A673 (cell line): ENCODE results near the gene PPP3CB. TPM values are rescaled to one million over a fixed set of nuclear protein-coding genes. Genes with fewer than 3 reads are reported as not detected.

Experiments used
- BruUV-seq: library from RNA; stranded (reverse); fragments of 400-500 nt; replicated peaks from 2 replicates; lab custom pipeline; 2021; lab: Mats Ljungman, UMichigan
- CTCF ChIA-PET: fragments of 300-600 bp; sonication (Branson Sonifier 250); formaldehyde crosslinking; loops from one replicate; lab custom pipeline; 2022; ENCODE audit warnings: antibody characterized with exemption; lab: Charles Lee
- POLR2A ChIA-PET: fragments of 300-600 bp; sonication (Branson Sonifier 250); formaldehyde crosslinking; loops from one replicate; lab custom pipeline; 2022; ENCODE audit warnings: antibody characterized with exemption; ENCODE audit not compliant: low non-redundant PET; lab: Charles Lee
- DNase-seq: peaks from one replicate; pipeline ENCODE4 v3.0.0-alpha.2; 2015; ENCODE audit warnings: low spot score
- H3K27ac ChIP-seq: fragments of 200-600 bp; sonication (generic); 2 replicates; pipeline ENCODE4 v1.5.1; 2016; ENCODE audit warnings: mixed run types, low read depth, mild to moderate bottlenecking, mixed read lengths, antibody characterized with exemption, low read length; ENCODE audit not compliant: poor library complexity, severe bottlenecking
- H3K27me3 ChIP-seq: fragments of 200-600 bp; sonication (generic); replicated peaks from 2 replicates; pipeline ENCODE4 v1.6.1; 2017; ENCODE audit warnings: mixed run types, low read depth, mild to moderate bottlenecking, mixed read lengths, antibody characterized with exemption, low read length; ENCODE audit not compliant: insufficient read depth, poor library complexity
- H3K36me3 ChIP-seq: fragments of 200-600 bp; sonication (generic); 2 replicates; pipeline ENCODE4 v1.6.1; 2016; ENCODE audit warnings: mixed run types, mild to moderate bottlenecking, mixed read lengths, antibody characterized with exemption, low read length; ENCODE audit not compliant: insufficient read depth, poor library complexity, severe bottlenecking
- H3K4me1 ChIP-seq: fragments of 200-600 bp; sonication (generic); 2 replicates; pipeline ENCODE4 v1.6.1; 2017; ENCODE audit warnings: mixed run types, mild to moderate bottlenecking, mixed read lengths, antibody characterized with exemption, low read length; ENCODE audit not compliant: insufficient read depth, poor library complexity, severe bottlenecking
- H3K4me3 ChIP-seq: fragments of 200-600 bp; sonication (generic); 2 replicates; pipeline ENCODE4 v1.5.1; 2016; ENCODE audit warnings: low read depth, mixed run types, mild to moderate bottlenecking, mixed read lengths, low read length; ENCODE audit not compliant: poor library complexity, severe bottlenecking
- H3K9me3 ChIP-seq: fragments of 200-600 bp; sonication (generic); 2 replicates; pipeline ENCODE4 v1.6.1; 2016; ENCODE audit warnings: mixed run types, low read depth, mild to moderate bottlenecking, mixed read lengths, antibody characterized with exemption, low read length; ENCODE audit not compliant: poor library complexity, severe bottlenecking
- EZH2 ChIP-seq: fragments of 200-600 bp; sonication (generic); IDR thresholded peaks from 2 replicates; pipeline ENCODE4 v1.6.1; 2017; ENCODE audit warnings: borderline replicate concordance, low read depth, mild to moderate bottlenecking, mixed read lengths, antibody characterized with exemption, low read length; ENCODE audit not compliant: poor library complexity, severe bottlenecking
- intact Hi-C: fragments of 100-400 bp; cut with micrococcal nuclease; formaldehyde crosslinking; loops from one replicate; pipeline ENCODE4 v1.10.0; 2022; ENCODE audit not compliant: unreplicated experiment
- total RNA-seq: library from RNA; stranded (reverse); gene quantifications from 2 replicates; pipeline ENCODE4 v1.2.3, GENCODE V29; 2021
- TF ChIP-seq, protein P1 (sequence below): fragments of 300-800, 200-600 bp; sonication (generic); conservative IDR thresholded peaks from 2 replicates; pipeline ENCODE4 v1.5.1; 2017; ENCODE audit warnings: low read depth, mild to moderate bottlenecking, antibody characterized with exemption, low read length, moderate library complexity, mixed read lengths

Gene PPP3CB
- total RNA-seq, 1 experiment from 2014 or later: 60.2 TPM

DNA sequence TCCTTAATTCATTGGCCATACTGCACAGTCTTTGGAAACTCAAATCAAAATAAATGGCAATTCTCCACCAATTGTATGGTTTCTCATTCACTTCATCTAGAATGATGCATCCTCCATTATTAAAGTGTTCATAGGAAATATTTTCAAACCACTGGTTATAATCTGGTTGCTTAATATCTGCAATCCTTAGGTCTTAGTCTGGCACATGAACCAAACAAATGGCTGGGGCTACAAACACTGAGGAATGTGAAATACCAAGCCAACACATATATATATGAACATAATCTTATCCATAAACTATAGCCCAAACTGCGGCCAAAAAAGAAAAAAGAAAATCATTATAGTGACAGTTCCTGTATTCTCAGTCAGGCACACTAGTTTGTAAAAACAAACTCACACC is 56.8 kb downstream of the PPP3CB start:
- Histone ChIP-seq H3K9me3 (no peaks in the 10 kb centered on the region), H3K4me1 (no peaks in the 10 kb centered on the region), H3K4me3 (no peak overlapping the region), H3K27me3 (no peaks in the 10 kb centered on the region), H3K27ac (no peak overlapping the region), H3K36me3 (peaks cover 27% of the 10 kb centered on the region)
- BruUV-seq: no TSS peak
- POLR2A ChIA-PET: no interaction called here
- intact Hi-C loops: no loop called here
- no peak for TF ChIP-seq EZH2
- TF ChIP-seq, protein P1, sequence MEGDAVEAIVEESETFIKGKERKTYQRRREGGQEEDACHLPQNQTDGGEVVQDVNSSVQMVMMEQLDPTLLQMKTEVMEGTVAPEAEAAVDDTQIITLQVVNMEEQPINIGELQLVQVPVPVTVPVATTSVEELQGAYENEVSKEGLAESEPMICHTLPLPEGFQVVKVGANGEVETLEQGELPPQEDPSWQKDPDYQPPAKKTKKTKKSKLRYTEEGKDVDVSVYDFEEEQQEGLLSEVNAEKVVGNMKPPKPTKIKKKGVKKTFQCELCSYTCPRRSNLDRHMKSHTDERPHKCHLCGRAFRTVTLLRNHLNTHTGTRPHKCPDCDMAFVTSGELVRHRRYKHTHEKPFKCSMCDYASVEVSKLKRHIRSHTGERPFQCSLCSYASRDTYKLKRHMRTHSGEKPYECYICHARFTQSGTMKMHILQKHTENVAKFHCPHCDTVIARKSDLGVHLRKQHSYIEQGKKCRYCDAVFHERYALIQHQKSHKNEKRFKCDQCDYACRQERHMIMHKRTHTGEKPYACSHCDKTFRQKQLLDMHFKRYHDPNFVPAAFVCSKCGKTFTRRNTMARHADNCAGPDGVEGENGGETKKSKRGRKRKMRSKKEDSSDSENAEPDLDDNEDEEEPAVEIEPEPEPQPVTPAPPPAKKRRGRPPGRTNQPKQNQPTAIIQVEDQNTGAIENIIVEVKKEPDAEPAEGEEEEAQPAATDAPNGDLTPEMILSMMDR: no peak
- CTCF ChIA-PET: no interaction called here
- DNase-seq: no peak

DNA sequence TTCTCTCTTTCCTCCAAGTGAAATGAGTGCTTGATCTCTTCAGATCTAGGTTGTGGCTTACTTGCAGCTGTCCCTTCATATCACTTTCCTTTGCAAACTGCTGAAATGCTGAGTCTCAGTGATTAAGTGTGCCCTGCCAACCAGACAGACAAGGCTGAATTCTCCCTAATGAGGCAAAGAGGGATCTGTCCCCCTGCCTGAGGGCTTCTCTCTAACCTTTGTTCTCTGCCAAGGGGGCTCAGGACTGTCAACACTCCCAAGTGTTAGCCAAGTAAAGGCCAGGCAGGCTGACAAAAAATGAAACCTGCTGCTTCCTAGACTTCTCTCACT is 62.3 kb downstream of the PPP3CB start, which contains the start of gene MSS51:
TSS of gene MSS51 (minus strand) at position 24 of the 330 bp plus-strand sequence. CDS start 5,277 bp downstream, outside the sequence.
- ChIA-PET CTCF (no interaction called here), POLR2A (no interaction called here)
- Histone ChIP-seq H3K27me3 (no peaks in the 10 kb centered on the region), H3K4me3 (no peak within 1 kb of the TSS), H3K9me3 (no peaks in the 10 kb centered on the region), H3K36me3 (peaks cover 31% of the 10 kb centered on the region), H3K27ac (no peak within 1 kb of the TSS), H3K4me1 (no peaks in the 10 kb centered on the region)
- intact Hi-C loops: no loop called here
- no TSS peak for BruUV-seq
- TF ChIP-seq, protein P1: no peak
- no peak for TF ChIP-seq EZH2
- DNase-seq: no peak

DNA sequence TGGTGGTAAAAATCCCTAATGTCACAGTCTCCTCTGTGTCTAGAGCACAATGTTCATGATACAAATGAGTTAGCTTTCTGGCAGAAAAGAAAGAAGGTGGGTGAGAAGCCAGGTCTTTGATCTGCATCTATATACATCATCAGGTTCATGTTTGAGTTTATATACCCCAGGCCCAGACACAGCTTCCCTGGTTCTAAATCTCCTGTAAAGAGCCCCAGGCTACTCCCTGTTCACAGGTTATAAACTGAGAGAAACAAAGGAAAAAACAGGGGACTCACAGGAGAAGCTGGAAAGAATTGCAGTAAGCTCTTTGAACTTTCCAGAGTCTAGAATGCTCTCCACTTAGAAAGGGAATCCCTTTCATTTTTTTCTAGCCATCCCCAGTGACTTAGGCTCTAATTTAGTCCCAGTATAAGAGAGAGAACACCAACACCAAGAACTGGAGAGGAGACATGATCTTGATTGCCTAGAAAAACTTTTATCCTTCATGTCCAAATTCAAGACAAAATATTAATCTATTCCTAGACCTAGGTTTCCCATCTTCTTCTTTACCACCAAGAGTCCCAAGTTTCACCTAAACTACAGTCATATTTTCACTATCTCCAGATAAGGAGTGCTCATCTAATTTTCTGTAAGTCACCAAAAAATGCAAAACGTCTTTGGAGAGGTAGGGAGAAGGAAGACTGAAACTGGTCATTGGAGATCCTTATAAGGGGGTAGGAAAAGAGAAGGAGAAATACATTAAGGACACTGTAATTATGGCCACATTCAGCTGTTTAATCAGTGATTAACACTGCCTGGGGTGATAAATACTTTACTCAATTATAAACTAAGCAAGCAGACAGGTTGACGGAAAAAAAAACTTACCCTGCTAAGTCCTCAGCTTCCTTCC is 62.9 kb downstream of the PPP3CB start:
- no peaks in the 10 kb centered on the region for H3K27me3 ChIP-seq
- H3K4me3 ChIP-seq: no peak overlapping the region
- ChIA-PET POLR2A (no interaction called here), CTCF (no interaction called here)
- TF ChIP-seq EZH2: no peak
- TF ChIP-seq, protein P1: no peak
- no peaks in the 10 kb centered on the region for H3K4me1 ChIP-seq
- no TSS peak for BruUV-seq
- H3K9me3 ChIP-seq: no peaks in the 10 kb centered on the region
- H3K36me3 ChIP-seq: peaks cover 28% of the 10 kb centered on the region
- no peak overlapping the region for H3K27ac ChIP-seq
- intact Hi-C loops: no loop called here
- no peak for DNase-seq
